Middle frontal gyrus (tissue), 1 donor: ENCODE results near the gene SUN2.

Experiments
- DNase-seq: peaks from one replicate; pipeline ENCODE4 v3.0.0-alpha.2; 2015; ENCODE audit warnings: low spot score; ENCODE audit errors: extremely low spot score

Gene SUN2

GRCh38 chr22:38718414-38718813, 37.4 kb downstream of the SUN2 start:
- no peak for DNase-seq

DNA sequence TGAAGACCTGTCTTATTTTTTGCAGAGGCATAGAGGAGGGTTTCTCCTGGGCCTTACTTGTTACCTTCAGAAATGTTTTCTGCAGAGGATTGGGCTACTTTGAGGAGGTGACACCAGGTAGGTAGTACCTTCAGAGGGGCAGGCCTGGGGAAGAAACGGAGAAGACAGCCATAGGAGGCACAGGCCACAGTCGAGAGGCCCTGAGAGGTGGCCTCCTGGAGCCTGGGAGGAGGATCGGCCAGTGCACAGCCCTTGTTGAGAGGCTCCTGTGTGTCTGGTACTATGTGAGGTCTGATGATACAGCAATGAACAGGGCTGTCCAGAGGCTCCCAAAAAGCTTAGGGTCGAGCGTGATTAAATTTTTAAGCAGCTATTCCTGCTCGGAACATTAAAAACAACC, 38.6 kb downstream of the SUN2 start:
- DNase-seq: no peak

DNA sequence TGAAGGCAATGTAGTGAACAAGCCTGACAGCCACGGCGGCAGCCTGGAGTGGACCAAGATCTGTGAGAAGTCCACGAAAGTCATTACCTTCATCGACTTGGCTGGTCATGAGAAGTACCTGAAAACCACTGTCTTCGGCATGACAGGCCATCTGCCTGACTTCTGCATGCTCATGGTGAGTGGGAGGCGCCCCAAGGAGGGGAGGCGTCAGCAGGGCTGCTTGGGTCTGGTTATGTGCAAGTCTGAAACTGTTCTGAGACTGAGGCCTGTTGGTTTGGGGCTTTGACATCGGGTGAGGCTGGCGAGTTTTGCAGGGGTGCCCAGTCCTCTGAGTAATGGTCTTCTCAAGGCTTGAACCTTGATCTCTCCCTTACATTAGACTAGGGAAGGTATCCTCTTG, 39.0 kb downstream of the SUN2 start:
- DNase-seq: no peak

DNA sequence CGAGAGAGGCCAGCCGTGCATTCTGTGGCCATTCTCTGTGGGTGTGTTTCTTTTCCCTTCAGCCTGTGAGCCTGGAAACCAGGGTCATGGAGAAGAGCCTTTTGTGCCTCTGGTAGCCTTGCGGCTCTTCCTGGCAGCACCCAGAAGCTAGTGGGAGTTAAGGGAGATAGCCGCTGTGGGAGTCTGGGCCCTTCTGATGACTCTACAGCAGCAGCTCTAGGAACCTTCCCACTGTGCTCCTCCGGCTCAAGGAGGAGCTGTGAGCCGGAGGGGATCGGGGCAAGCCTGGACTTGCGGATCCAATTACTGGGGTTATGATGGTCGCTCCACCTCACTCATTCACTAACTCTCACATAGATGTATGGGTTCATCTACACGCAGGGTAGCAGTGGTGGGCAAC, 39.5 kb downstream of the SUN2 start:
- no peak for DNase-seq

- DNase-seq: no peak
Observed at GRCh38 chr22:38715852-38716251, 39.9 kb downstream of the SUN2 start.

DNA sequence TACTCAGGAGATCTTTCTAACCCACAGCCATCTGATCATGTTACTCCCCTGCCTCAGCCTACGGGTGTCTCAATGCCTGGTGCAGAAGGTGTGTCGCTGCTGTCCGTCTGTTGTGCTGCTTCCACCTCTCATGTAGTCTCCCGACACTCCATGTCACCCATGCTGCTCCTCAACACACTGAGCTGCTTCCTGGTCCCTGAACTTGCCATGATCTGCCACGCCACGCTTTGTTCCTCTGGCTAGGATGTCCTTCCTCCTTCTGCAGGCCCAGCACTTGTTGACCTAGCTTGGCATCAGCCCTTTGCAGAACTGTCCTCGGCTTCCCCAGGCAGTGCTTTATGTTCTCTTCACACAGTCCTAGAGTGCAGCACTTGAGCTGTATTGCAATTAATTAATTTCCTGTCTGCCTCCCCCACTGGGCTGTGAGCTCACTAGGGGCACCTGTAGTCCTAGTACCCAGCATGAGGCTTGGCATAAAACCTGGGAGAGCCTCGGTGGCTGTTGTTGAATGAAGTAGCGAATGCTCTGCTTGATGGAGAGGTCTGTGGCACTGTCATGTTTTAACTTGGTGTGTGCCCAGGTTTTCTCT, 40.5 kb downstream of the SUN2 start:
- DNase-seq: no peak

- DNase-seq: no peak
Observed at GRCh38 chr22:38713921-38714320, 41.9 kb downstream of the SUN2 start.

GRCh38 chr22:38712486-38713207, 43.2 kb downstream of the SUN2 start:
- no peak for DNase-seq

- no peak for DNase-seq
Observed at GRCh38 chr22:38710866-38711265, 44.9 kb downstream of the SUN2 start.

GRCh38 chr22:38710351-38710750, 45.4 kb downstream of the SUN2 start:
- DNase-seq: no peak

GRCh38 chr22:38709306-38709705, 46.5 kb downstream of the SUN2 start:
- DNase-seq: no peak

DNA sequence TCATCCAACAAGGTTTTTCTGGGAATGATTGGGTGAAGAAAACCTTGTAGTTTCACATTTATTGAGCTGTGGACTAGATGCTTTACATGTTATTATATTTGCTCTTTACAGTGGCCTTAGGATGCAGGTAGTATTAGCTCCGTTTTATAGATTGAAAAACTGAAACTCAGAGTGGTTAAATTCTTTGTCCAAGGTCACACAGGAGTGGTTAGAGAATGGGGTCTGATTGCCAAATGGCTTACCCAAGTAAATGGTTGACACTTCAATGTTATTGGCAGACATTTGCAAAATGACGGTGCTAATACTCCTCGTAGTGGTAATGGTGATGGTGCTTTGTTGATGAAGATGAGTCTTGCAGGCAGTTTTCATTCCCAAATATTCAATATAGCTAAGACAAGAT, 47.8 kb downstream of the SUN2 start:
- no peak for DNase-seq

DNA sequence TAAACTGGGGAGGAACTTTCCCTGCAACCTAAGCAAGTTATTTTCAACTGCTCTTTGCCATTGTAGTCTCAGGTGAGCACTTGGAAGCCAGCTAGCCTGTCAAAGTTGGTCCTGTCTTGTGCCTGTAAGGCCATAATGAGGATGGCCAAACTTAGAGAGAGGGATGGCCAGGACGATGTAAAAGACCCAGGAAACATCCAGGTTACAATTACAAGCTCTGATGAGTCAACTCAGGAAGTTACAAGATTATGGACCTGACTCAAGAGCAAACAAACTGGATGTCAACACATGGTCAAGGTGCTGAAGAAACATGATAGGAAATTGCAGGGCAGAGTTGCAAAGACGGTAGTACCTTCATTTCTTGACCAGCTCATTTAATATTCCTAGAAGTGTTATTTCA, 48.5 kb downstream of the SUN2 start:
- no peak for DNase-seq

- DNase-seq: no peak
Observed at GRCh38 chr22:38706901-38707195, 49.0 kb downstream of the SUN2 start.

GRCh38 chr22:38706101-38706900, 49.5 kb downstream of the SUN2 start:
- no peak for DNase-seq

GRCh38 chr22:38705235-38706100, 50.3 kb downstream of the SUN2 start, which contains the start of gene GTPBP1:
TSS of gene GTPBP1 (plus strand) at chr22:38705944. CDS start at chr22:38705956, 12 bp downstream.
- peak; percentile 100 for DNase-seq

DNA sequence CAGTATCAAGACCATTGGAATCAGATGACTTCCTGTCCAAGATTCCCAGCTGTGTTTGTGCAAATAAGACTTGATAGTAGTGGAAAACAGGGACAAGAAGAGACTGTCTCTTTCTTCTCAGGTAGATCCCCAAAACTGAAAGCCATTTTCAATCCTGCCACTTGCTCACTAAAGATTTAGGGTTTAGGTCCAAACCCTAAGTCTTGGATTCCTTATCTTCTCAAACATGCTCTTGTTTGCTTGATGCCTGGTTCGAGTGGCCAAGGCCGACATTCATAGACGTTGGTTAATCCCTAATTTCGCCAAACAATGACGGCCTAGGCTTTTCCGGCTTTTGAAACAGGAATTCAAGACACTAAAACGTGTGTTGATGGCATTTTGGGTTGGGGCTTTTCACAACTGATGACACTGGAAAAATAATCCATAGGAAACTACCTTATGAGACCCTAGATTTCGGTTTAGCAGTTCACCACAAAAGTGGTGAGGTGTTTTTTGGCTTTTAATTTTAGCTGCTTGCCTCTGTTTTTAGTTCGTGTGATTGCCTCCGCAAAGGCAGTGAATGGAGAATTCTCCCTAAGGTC, 51.1 kb downstream of the SUN2 start:
- DNase-seq: no peak

DNA sequence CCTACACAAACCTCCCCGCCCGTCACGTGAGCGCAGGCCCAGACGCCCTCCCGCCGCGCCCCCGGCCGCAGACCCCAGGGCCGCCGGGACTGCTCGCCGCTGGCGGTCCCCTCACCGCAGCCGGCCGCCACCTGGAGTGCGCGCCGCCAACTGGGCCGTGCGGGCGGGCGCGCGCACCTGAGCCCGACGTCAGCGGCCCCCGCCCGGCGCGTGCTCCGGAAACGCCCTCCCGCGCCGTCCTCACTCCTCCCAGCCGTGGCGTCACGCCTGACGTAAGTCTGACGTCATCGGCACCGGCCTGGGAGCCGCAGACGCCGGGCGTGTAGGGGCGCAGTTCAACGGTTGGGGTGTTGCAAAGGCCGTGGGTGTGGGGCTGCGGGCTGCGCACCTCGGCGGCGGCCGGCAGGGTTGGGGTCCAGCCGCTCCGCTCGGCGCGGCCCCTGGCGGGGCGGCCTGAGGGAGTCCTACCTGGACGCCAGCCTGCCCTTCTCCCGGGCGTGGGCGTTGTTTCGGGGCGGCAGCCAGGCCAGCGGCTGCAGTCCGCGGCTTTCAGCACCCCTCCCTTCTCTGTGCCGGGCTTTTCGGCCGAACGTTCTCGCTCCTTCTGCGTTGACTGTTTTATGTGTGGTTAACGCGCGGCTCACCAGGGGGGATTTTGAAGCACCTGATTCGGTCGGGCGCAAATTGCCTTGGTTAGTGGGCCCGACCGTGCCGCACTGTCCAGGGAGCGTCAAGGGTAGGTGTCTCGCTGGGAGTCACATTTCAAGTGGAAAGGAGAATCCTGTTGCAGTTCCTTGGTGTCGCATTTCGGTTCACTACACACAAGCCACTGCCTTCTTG, 54.8 kb downstream of the SUN2 start, which contains the start of gene JOSD1:
Gene JOSD1, minus strand, starts transcription at position 155 of the 840 bp plus-strand sequence. CDS start 956 bp downstream, outside the sequence.
- peak; percentile 91 for DNase-seq

DNA sequence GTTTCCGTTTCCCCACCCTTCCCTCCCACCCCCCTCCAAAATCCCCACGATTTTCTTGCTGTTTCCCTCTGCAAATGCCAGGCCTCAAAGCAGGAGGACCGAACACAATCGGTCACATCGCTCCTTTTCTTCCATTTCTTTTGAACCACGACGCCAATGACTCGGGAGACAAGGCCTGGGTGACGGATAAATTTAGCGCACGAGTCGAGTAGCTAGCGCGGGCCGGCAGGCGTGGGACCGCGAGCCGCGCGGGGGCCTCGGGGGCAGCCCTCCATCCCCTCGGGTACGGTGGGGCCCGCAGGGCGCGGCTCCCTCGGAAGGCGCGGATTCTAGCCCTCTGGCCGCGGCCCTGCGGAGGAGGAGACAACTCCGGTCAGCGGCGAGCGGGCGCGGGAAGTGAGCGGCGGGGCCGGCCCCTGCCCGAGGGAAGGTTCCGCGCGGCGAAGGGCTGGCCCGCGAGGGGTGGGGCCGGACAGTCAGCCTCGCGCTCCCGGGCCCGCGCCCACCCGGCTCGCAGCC, 55.5 kb downstream of the SUN2 start:
- DNase-seq: no peak

- no peak for DNase-seq
Observed at GRCh38 chr22:38699784-38700183, 56.0 kb downstream of the SUN2 start.
